SK-MEL-5 (cell line): ENCODE measurements around the gene MTRR. TPM values are rescaled to one million over a fixed set of nuclear protein-coding genes. Genes with fewer than 3 reads are reported as not detected.

Experiments
- DNase-seq: peaks from one replicate; pipeline ENCODE4 v3.0.0-alpha.2; 2016; ENCODE audit warnings: low read depth, low spot score
- in situ Hi-C: cut with HindIII; loops from 2 replicates; pipeline ENCODE4 v1.10.0; 2016; ENCODE audit warnings: low sequenced_read_pairs, high pct_unique_total_duplicates, low pct_unique_long_range_greater_than_20kb
- polyA plus RNA-seq, 2 experiments: library from polyadenylated mRNA; depleted of rRNA; stranded (reverse); fragments of >200 nt; gene quantifications; 2 replicates each; pipeline ENCODE4 v1.2.3, GENCODE V29; 2015
- total RNA-seq: library from RNA; depleted of rRNA; stranded (reverse); fragments of >200 nt; shearing (Covaris generic); gene quantifications from 2 replicates; pipeline ENCODE4 v1.2.3, GENCODE V29; 2014; rRNA removed

The MTRR gene
- total RNA-seq, result 74.7 and 86.7 TPM in 2 replicates
- 78.6 and 80.7 TPM in 2 replicates for polyA plus RNA-seq (2015; cell fraction: cytosol; rRNA removed)
- polyA plus RNA-seq (2015; cell fraction: nucleus; rRNA removed), result 250 and 294 TPM in 2 replicates

GRCh38 chr5:7868773-7869473, at the start of gene MTRR, which contains the start of gene FASTKD3:
Gene MTRR (plus strand): TSS chr5:7869148. CDS start chr5:7870795, 1,647 bp downstream.
Gene FASTKD3 (minus strand): TSS chr5:7869031. CDS start chr5:7868083, 948 bp downstream.
- DNase-seq, result peak; percentile 97
- in situ Hi-C loops, result no loop called here

GRCh38 chr5:7822449-7822848, 46.5 kb upstream of the MTRR start:
- in situ Hi-C loops, result no loop called here
- DNase-seq, result no peak

DNA sequence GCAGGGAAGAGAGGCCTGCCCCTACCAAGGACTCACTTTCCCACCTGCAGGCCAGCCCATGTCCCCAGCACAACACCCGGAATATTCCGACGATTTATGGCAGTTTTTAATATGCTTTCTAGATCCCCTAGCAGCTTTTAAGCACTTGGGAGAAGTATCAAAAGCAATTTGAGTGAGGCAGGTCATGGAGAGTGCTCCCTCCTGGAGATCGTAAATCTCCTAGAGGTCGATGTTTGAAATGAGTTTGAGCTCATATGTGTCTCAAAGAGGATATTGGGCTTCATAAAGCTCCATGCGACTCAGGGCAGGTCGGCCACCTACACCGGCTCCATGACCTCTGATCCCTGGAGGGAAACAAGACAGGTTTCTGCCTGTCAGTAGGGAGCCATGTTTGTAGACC, 45.4 kb upstream of the MTRR start:
- no peak for DNase-seq
- in situ Hi-C loops, result no loop called here

GRCh38 chr5:7824995-7825394, 44.0 kb upstream of the MTRR start:
- no peak for DNase-seq
- in situ Hi-C loops, result no loop called here

DNA sequence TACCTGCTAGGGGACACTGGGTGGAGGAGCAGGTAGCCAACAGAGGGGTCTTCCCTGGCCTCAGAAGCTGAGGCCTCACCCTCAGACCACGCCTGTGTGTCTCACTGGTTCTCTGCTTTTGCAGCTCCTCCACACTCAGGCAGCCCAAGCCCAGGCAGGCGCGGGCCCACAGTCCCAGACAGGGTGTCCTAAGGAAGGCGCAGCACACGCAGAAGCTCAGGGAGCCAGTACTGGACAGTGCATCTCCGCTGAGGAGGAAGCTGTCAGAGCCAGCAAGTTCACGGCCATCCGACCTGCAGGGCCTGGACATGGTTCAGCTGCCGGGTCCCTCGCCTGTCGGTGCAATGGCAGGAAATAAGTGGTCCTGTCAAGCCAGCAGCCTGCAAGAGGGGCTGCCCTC, 43.3 kb upstream of the MTRR start:
- DNase-seq, result no peak
- in situ Hi-C loops, result no loop called here

GRCh38 chr5:7827610-7828009, 41.3 kb upstream of the MTRR start:
- in situ Hi-C loops, result no loop called here
- DNase-seq, result no peak

DNA sequence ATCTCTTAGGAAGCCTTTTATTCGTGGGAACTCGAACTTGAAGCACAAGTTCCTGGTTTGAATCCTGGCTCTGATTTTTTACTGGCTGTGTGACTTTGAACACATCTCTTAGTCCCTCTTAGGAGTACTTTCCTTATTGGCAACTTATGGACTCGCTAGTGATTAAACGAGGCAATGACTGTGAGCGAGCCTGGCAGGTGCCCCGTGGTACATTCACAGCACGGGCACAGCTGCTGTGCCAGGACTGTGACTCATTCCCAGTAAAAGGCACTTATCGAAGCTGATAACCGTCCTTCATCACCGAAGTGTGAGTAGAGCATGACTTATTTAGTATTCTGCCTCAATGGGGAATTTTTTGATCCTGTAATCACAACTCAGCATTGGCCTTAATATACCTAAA, 40.7 kb upstream of the MTRR start:
- no peak for DNase-seq

DNA sequence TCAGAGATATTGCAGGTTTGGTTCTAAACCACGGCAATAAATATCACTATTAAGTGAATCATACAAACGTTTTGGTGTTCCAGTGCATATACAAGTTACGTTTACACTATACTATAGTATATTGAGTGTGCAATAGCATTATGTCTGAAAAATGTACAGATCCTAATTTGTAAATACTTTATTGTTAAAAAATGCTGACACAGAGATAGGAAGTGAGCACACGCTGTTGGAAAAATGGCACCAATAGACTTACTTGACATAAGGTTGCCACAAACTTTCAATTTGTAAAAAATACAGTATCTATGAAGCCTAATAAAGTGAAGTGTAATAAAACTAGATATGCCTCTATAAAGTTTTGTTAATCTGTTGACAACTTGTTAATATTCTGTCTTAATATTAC, 34.0 kb upstream of the MTRR start:
- in situ Hi-C loops, result no loop called here
- no peak for DNase-seq

More for the DNA sequence above, 40.7 kb upstream of the MTRR start:
- in situ Hi-C loops, result no loop called here

DNA sequence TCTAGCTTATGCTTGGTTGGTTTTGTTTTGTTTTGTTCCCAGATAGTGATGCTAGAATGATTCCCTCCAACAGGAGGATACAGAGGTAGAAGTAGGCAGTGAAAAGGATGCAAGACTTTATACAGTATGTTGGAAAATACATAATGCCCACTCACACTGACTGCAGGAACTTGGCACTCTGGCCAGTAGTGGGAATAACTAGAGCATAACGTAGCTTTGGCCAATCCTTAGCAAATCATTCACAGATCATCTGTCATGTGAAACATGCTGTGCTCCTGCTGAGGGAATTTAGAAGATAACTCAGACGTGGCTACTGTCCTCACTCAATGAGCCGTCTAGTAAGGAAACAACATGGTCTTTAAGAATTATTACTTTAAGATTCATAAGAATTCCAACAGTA, 31.5 kb upstream of the MTRR start:
- DNase-seq, result no peak
- in situ Hi-C loops, result no loop called here

DNA sequence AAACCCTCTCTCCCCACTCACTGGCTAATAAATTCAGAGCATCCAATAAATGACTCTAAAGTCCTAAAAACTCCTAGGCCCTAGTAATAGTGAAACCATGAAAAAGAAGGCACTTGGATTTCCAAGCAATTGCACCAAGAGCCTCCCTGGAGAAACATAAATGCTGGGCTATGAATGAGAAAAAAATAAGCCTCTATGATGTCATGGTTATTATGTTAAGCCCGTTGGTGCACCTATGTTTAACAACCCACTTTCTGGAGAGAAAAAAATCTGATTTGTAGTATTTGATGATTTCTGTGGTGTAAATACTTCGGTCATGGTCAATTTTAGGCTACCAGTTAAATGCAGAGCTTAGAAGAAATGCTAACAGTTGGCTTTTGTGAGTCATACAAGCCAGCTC, 26.4 kb upstream of the MTRR start:
- in situ Hi-C loops, result no loop called here
- no peak for DNase-seq

DNA sequence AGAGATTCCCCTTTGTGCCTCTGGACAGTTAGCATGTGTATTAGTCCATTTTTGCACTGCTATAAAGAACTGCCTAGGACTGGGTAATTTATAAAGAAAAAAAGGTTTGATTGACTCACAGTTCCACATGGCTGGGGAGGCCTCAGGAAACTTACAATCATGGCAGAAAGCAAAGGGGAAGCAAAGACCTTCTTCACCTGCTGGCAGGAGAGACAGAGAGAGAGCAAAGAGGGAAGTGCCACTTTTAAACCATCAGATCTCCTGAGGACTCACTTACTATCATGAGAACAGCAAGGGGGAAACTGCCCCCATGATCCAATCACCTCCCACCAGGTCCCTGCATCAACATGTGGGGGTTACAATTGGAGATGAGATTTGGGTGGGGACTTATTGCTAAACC, 24.0 kb upstream of the MTRR start:
- no peak for DNase-seq
- in situ Hi-C loops, result no loop called here

GRCh38 chr5:7845557-7845956, 23.4 kb upstream of the MTRR start:
- no peak for DNase-seq
- in situ Hi-C loops, result no loop called here

- DNase-seq, result no peak
- in situ Hi-C loops, result no loop called here
Measured at GRCh38 chr5:7846327-7846726, 22.6 kb upstream of the MTRR start.

DNA sequence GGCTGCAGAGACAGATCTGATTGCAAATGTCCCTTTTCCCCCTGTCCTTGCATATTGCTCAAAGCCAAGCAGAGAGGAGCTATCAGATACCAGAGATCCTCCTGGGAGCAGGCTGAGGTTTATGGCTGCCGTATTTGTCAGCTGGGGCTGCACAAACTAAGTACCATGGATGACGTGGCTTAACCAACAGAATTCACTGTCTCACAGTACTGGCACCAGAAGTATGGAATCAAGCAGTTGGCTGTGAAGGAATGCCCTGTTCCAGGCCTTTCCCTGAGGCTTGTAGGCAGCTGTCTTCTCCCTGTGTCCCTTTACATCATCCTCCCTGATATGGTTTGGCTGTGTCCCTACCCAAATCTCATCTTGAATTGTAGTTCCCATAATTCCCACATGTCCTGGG, 20.7 kb upstream of the MTRR start:
- no peak for DNase-seq

DNA sequence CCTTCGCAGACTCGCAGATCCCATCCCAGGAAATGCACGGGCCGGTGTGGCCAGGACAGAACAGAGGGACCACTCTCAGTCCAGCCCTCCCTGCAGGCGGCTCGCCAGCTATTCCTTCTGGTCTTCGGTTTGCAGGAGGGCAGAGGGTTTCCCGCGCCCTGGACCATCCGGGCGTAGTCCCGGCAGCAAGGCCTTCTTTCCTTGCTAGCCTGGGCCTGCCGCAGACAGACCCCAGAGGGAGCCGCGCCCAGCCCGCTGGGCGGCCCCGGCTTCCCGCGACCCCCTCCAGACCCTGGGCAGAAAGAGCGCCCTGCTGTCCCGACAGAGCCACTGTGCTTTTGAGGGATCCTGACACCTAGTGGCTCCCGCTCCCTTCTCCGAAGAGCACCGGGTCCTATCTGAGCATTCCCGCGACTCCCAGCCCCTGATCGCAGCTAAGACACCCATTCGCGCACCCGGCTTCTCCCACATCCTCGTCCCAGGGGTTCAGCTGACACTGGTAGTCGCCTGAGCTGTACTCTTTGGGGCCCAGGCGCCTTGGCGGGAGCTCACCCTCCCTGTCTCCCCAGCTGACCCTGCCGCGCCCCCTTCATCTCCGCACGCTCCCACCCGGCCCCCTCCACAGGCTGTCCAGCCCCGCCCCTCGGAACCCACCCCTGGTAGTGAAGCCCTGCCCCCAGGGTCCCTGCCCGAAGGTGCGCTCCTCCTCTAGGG, 19.1 kb upstream of the MTRR start:
- in situ Hi-C loops, result no loop called here
- no peak for DNase-seq

More for the DNA sequence above, 20.7 kb upstream of the MTRR start:
- in situ Hi-C loops, result no loop called here

- in situ Hi-C loops, result no loop called here
- peak; percentile 36 for DNase-seq
Measured at GRCh38 chr5:7850395-7851239, 18.3 kb upstream of the MTRR start, which contains the start of gene CFAP90. Gene CFAP90 (minus strand): TSS chr5:7851133. CDS start chr5:7851021, 112 bp downstream.

GRCh38 chr5:7851240-7851592, 17.7 kb upstream of the MTRR start:
- in situ Hi-C loops, result no loop called here
- DNase-seq, result no peak
